H1 (cell line): ENCODE measurements around the gene MED17. TPM values are rescaled to one million over a fixed set of nuclear protein-coding genes. Genes with fewer than 3 reads are reported as not detected.

Experiments used
- CTCF ChIA-PET: fragments of 300-600 bp; sonication (Branson Sonifier 250); formaldehyde crosslinking; loops from one replicate; lab custom pipeline; 2021; ENCODE audit not compliant: partially characterized antibody; lab: Charles Lee
- POLR2A ChIA-PET: fragments of 300-600 bp; sonication (Branson Sonifier 250); formaldehyde crosslinking; loops from one replicate; lab custom pipeline; 2021; ENCODE audit warnings: inconsistent platforms; ENCODE audit not compliant: partially characterized antibody; lab: Charles Lee
- DNase-seq, 2 experiments: peaks; one replicate each; pipeline versions ENCODE4 v3.0.0 to v3.0.0-alpha.2; 2010 to 2022; ENCODE audit warnings: low spot score in 2 of 2, low read depth in 1 of 2, mixed read lengths in 1 of 2
- FAIRE-seq: peaks from 2 replicates; lab custom pipeline; 2011; peaks lifted over from hg19 to GRCh38; lab: Jason Lieb, UNC
- H2AFZ ChIP-seq: 2 replicates; pipeline ENCODE4 v1.8.1; 2012; ENCODE audit warnings: low read length, inconsistent platforms
- H2AK5ac ChIP-seq: 2 replicates; pipeline ENCODE4 v1.6.1; 2013; ENCODE audit warnings: low read depth, low read length
- H2BK120ac ChIP-seq: replicated peaks from 2 replicates; pipeline ENCODE3; 2013; ENCODE audit warnings: low read depth, low read length, inconsistent platforms
- H2BK12ac ChIP-seq: 2 replicates; pipeline ENCODE4 v1.6.1; 2013; ENCODE audit warnings: low read depth, low read length
- H2BK15ac ChIP-seq: 2 replicates; pipeline ENCODE4 v1.6.1; 2013; ENCODE audit warnings: low read length
- H2BK20ac ChIP-seq: 2 replicates; pipeline ENCODE4 v1.6.1; 2013; ENCODE audit warnings: low read length
- H2BK5ac ChIP-seq: 2 replicates; pipeline ENCODE4 v1.6.1; 2013; ENCODE audit warnings: low read depth, low read length
- H3K14ac ChIP-seq: 2 replicates; pipeline ENCODE4 v1.6.1; 2013; ENCODE audit warnings: inconsistent platforms; ENCODE audit not compliant: insufficient read length
- H3K18ac ChIP-seq: 2 replicates; pipeline ENCODE4 v1.6.1; 2013; ENCODE audit warnings: low read length; ENCODE audit errors: extremely low read depth
- H3K23ac ChIP-seq: 2 replicates; pipeline ENCODE4 v1.6.1; 2013; ENCODE audit warnings: inconsistent platforms; ENCODE audit not compliant: insufficient read length
- H3K23me2 ChIP-seq: 2 replicates; pipeline ENCODE4 v1.6.1; 2013; ENCODE audit warnings: low read depth, low read length
- H3K27ac ChIP-seq: 2 replicates; pipeline ENCODE4 v1.6.1; 2011; ENCODE audit warnings: low read depth, low read length, inconsistent platforms
- H3K27me3 ChIP-seq, 4 experiments: replicated peaks in 1 of 4; 1 replicate in 1 of 4; 2 replicates in 3 of 4; pipeline versions ENCODE4 v1.6.1 to v1.8.1; 2011 to 2013; ENCODE audit warnings: low read length in 3 of 4, mild to moderate bottlenecking in 3 of 4, inconsistent platforms in 2 of 4, mixed read lengths in 2 of 4, moderate library complexity in 1 of 4; ENCODE audit not compliant: control insufficient read depth in 3 of 4, insufficient read depth in 3 of 4; ENCODE audit errors: extremely low read depth in 1 of 4
- H3K36me3 ChIP-seq, 4 experiments: 2 replicates each; pipeline versions ENCODE4 v1.6.1 to v1.8.1; 2011 to 2013; ENCODE audit warnings: mild to moderate bottlenecking in 4 of 4, low read length in 3 of 4, moderate library complexity in 2 of 4, control low read depth in 1 of 4, inconsistent platforms in 1 of 4; ENCODE audit not compliant: insufficient read depth in 4 of 4, control insufficient read depth in 2 of 4
- H3K4ac ChIP-seq: replicated peaks from 2 replicates; pipeline ENCODE3; 2013; ENCODE audit warnings: low read length, low read depth, mixed read lengths, inconsistent platforms; ENCODE audit not compliant: insufficient read length
- H3K4me1 ChIP-seq, 4 experiments: replicated peaks in 1 of 4; 1 replicate in 1 of 4; 2 replicates in 3 of 4; pipeline versions ENCODE4 v1.6.1 to v1.8.1; 2011 to 2013; ENCODE audit warnings: low read length in 3 of 4, inconsistent platforms in 2 of 4, mixed read lengths in 1 of 4; ENCODE audit not compliant: insufficient read depth in 4 of 4, control insufficient read depth in 3 of 4
- H3K4me2 ChIP-seq, 2 experiments: 2 replicates each; pipeline versions ENCODE4 v1.6.1 to v1.8.1; 2011 to 2013; ENCODE audit warnings: low read depth in 2 of 2, low read length in 2 of 2, control low read depth in 1 of 2, inconsistent platforms in 1 of 2, mild to moderate bottlenecking in 1 of 2; ENCODE audit not compliant: insufficient read depth in 1 of 2
- H3K4me3 ChIP-seq, 4 experiments: fragments of 200-600, 300-600 bp in 1 of 4; sonication (generic), shearing (Covaris generic), sonication (Bioruptor Twin) in 1 of 4; 2 replicates each; pipeline versions ENCODE4 v1.5.1 to v1.8.1; 2011 to 2016; ENCODE audit warnings: low read length in 4 of 4, low read depth in 3 of 4, control low read depth in 2 of 4, inconsistent platforms in 2 of 4, mild to moderate bottlenecking in 2 of 4, mixed read lengths in 1 of 4, moderate library complexity in 1 of 4; ENCODE audit not compliant: insufficient read depth in 2 of 4; ENCODE audit errors: extremely low read depth in 1 of 4
- H3K56ac ChIP-seq: replicated peaks from 2 replicates; pipeline ENCODE3; 2013; ENCODE audit warnings: low read depth, mild to moderate bottlenecking, mixed read lengths, low read length, inconsistent platforms; ENCODE audit not compliant: insufficient read length
- H3K79me1 ChIP-seq: 2 replicates; pipeline ENCODE4 v1.6.1; 2013; ENCODE audit warnings: low read depth, low read length, control low read depth
- H3K79me2 ChIP-seq, 2 experiments: 2 replicates each; pipeline versions ENCODE4 v1.6.1 to v1.8.1; 2012 to 2013; ENCODE audit warnings: low read length in 2 of 2, mild to moderate bottlenecking in 2 of 2, inconsistent platforms in 1 of 2; ENCODE audit not compliant: insufficient read depth in 2 of 2, control insufficient read depth in 1 of 2
- H3K9ac ChIP-seq, 4 experiments: replicated peaks in 1 of 4; 1 replicate in 1 of 4; 2 replicates in 3 of 4; pipeline versions ENCODE4 v1.6.1 to v1.8.1; 2011 to 2013; ENCODE audit warnings: low read depth in 3 of 4, low read length in 3 of 4, control low read depth in 2 of 4, mild to moderate bottlenecking in 2 of 4, moderate library complexity in 2 of 4, inconsistent platforms in 1 of 4; ENCODE audit errors: extremely low read depth in 1 of 4
- H3K9me3 ChIP-seq, 2 experiments: 2 replicates each; pipeline versions ENCODE4 v1.6.1 to v1.8.1; 2012 to 2013; ENCODE audit warnings: mild to moderate bottlenecking in 2 of 2, moderate library complexity in 2 of 2, control low read depth in 1 of 2, inconsistent platforms in 1 of 2, low read depth in 1 of 2, low read length in 1 of 2, mixed read lengths in 1 of 2; ENCODE audit not compliant: insufficient read depth in 2 of 2
- H4K20me1 ChIP-seq, 2 experiments: replicated peaks in 1 of 2; 2 replicates each; pipeline versions ENCODE3 to v1.8.1; 2011 to 2013; ENCODE audit warnings: inconsistent platforms in 2 of 2, low read length in 2 of 2, mild to moderate bottlenecking in 1 of 2; ENCODE audit not compliant: insufficient read depth in 2 of 2, control insufficient read depth in 1 of 2
- H4K5ac ChIP-seq: 2 replicates; pipeline ENCODE4 v1.6.1; 2013; ENCODE audit warnings: low read length, low read depth, mixed read lengths, inconsistent platforms; ENCODE audit not compliant: insufficient read length
- H4K8ac ChIP-seq: 2 replicates; pipeline ENCODE4 v1.8.0; 2013; ENCODE audit warnings: mild to moderate bottlenecking, moderate library complexity, low read length, inconsistent platforms; ENCODE audit not compliant: insufficient read depth; ENCODE audit errors: extremely low read depth
- H4K91ac ChIP-seq: replicated peaks from 2 replicates; pipeline ENCODE3; 2013; ENCODE audit warnings: low read length, mixed read lengths, inconsistent platforms; ENCODE audit not compliant: insufficient read length
- CREB1 ChIP-seq: IDR thresholded peaks from 2 replicates; pipeline ENCODE4 v1.6.1; 2012; ENCODE audit warnings: inconsistent platforms
- CTCF ChIP-seq, 3 experiments: IDR thresholded peaks; 1 replicate in 2 of 3; 2 replicates in 1 of 3; pipeline versions ENCODE4 v1.5.1 to v1.6.1; 2011; ENCODE audit warnings: low read length in 3 of 3, mild to moderate bottlenecking in 3 of 3, inconsistent platforms in 2 of 3, low read depth in 1 of 3, moderate library complexity in 1 of 3; ENCODE audit not compliant: insufficient read depth in 1 of 3; ENCODE audit errors: control extremely low read depth in 1 of 3
- GABPA ChIP-seq: IDR thresholded peaks from 2 replicates; pipeline ENCODE4 v1.6.1; 2011; ENCODE audit warnings: mild to moderate bottlenecking, low read length, moderate library complexity, borderline replicate concordance; ENCODE audit not compliant: insufficient read depth
- KDM1A ChIP-seq: fragments of 200-600, 300-600 bp; sonication (generic); IDR thresholded peaks from 2 replicates; pipeline ENCODE4 v1.7.1; 2016; ENCODE audit warnings: mild to moderate bottlenecking, low read length, borderline replicate concordance
- KDM5A ChIP-seq: fragments of 200-600 bp; IDR thresholded peaks from 2 replicates; pipeline ENCODE4 v1.7.1; 2012; ENCODE audit warnings: mild to moderate bottlenecking, low read length, inconsistent platforms, mixed read lengths
- POU5F1 ChIP-seq: IDR thresholded peaks from 2 replicates; pipeline ENCODE4 v1.6.1; 2011; ENCODE audit warnings: low read depth, mild to moderate bottlenecking, low read length, moderate library complexity
- RAD21 ChIP-seq, 2 experiments: IDR thresholded peaks in 1 of 2; conservative IDR thresholded peaks in 1 of 2; 2 replicates each; pipeline ENCODE4 v1.6.1; 2011; ENCODE audit warnings: low read depth in 2 of 2, low read length in 2 of 2, improper control_type of control experiment in 1 of 2, inconsistent platforms in 1 of 2, mild to moderate bottlenecking in 1 of 2, moderate library complexity in 1 of 2
- TCF12 ChIP-seq: IDR thresholded peaks from 2 replicates; pipeline ENCODE4 v1.6.1; 2011; ENCODE audit warnings: low read depth, mild to moderate bottlenecking, low read length
- WGBS, 2 experiments: shearing (Covaris generic) in 1 of 2; methylation state at CpG; one replicate each; pipeline versions ENCODE4 v1.1.6 to v1.1.7; 2013 to 2015; ENCODE audit warnings: low lambda C conversion rate in 2 of 2, mixed read lengths in 2 of 2, inconsistent platforms in 1 of 2, low coverage in 1 of 2, missing lambda C conversion rate in 1 of 2; ENCODE audit not compliant: insufficient replicate concordance in 2 of 2, insufficient coverage in 1 of 2, insufficient read length in 1 of 2; ENCODE audit errors: extremely low coverage in 1 of 2, missing lambda C conversion rate in 1 of 2; 5-methylcytosine and 5-hydroxymethylcytosine counted together
- polyA plus RNA-seq, 7 experiments: library from polyadenylated mRNA; depleted of rRNA in 3 of 7; stranded (reverse) in 5 of 7; unstranded in 2 of 7; fragments of >200 nt in 5 of 7; fragments of 200-250 nt in 2 of 7; gene quantifications; 1 replicate in 5 of 7; 2 replicates in 1 of 7; 4 replicates in 1 of 7; pipeline versions ENCODE4 v1.2.1 to v1.2.3, GENCODE V29; 2011 to 2013; ENCODE audit warnings: missing spikeins in 2 of 7, mixed read lengths in 2 of 7
- total RNA-seq: library from RNA; stranded (reverse); fragmentation: NEBNext Ultra II Directional; extraction: Animal tissue kit (Norgen Biotek cat#: 25700); gene quantifications from 2 replicates; pipeline ENCODE4 v1.2.1, GENCODE V29; 2021

The MED17 gene
- total and polyA plus RNA-seq, 2 of the 8 experiments (the other 6 are each of a cell fraction or from before 2014, with no cell fraction given), result 8.8 to 33.7 TPM

- Histone ChIP-seq H3K27me3 (no peaks in the 10 kb centered on the region), H4K20me1 (no peaks in the 10 kb centered on the region), H3K4me2 (no peak overlapping the region), H3K9me3 (no peaks in the 10 kb centered on the region), H3K56ac (no peak overlapping the region), H3K18ac (no peak overlapping the region), H3K4ac (no peak overlapping the region), H2BK15ac (no peak overlapping the region), H2AK5ac (no peak overlapping the region), H2BK5ac (no peak overlapping the region), H3K9ac (no peak overlapping the region), H3K14ac (no peak overlapping the region), H2BK20ac (no peak overlapping the region), H4K91ac (no peak overlapping the region), H2AFZ (no peak overlapping the region), H2BK12ac (no peak overlapping the region), H3K4me3 (no peak overlapping the region), H3K79me2 (no peaks in the 10 kb centered on the region), H3K23ac (no peak overlapping the region), H3K23me2 (no peaks in the 10 kb centered on the region), H3K79me1 (no peaks in the 10 kb centered on the region), H3K36me3 (no peaks in the 10 kb centered on the region), H4K5ac (no peak overlapping the region), H3K4me1 (no peaks in the 10 kb centered on the region), H4K8ac (no peak overlapping the region), H3K27ac (no peak overlapping the region), H2BK120ac (no peak overlapping the region)
- ChIA-PET CTCF (no interaction called here), POLR2A (interaction anchor here (1.3 kb wide), 1 partner anchor 22 kb away, joined by 4 read pairs; no protein-coding TSS in a partner anchor)
- TF ChIP-seq GABPA, result no peak
- TF ChIP-seq RAD21 (IDR thresholded peaks at IDR 0.05 in 1 of 2, conservative IDR thresholded peaks at IDR 0.05 in 1 of 2; ENCODE audit: low read depth in 2 of 2, low read length in 2 of 2), result no peak
- no peak for TF ChIP-seq KDM5A
- no peak for TF ChIP-seq CREB1
- no peak for TF ChIP-seq CTCF (IDR thresholded peaks at IDR 0.05; ENCODE audit: control extremely low read depth in 1 of 3, insufficient read depth in 1 of 3, low read depth in 1 of 3, low read length in 3 of 3)
- no peak for TF ChIP-seq POU5F1
- no peak for TF ChIP-seq TCF12
- TF ChIP-seq KDM1A, result no peak
- no peak for FAIRE-seq
- WGBS, 2 experiments, result 97% methylated on average over 2 of the region's 2 CpGs; no CpG with 5 or more reads in 1 of the 2 experiments
- no peak for DNase-seq
These were observed 57.4 kb downstream of the MED17 start for GRCh38 chr11:93841446-93841845.
